A549 (cell line): ENCODE results near the gene FAAH2.
"Not testable (repeated sequence)": the region's sequence is repeated elsewhere in the genome, so short reads cannot be mapped to it uniquely, and the experiment has no call there.

Experiments used
- BHLHE40 ChIP-seq: IDR thresholded peaks from 2 replicates; pipeline ENCODE4 v1.6.1; 2012; ENCODE audit warnings: low read depth, low read length, inconsistent platforms
- HOXA7 ChIP-seq: fragments of 250-450 bp; sonication (Bioruptor Pico); IDR thresholded peaks from 2 replicates; pipeline ENCODE4 v1.5.0; 2020; ENCODE audit warnings: mild to moderate bottlenecking, moderate library complexity
- NR3C1 ChIP-seq: fragments of >200 bp; sonication (Bioruptor Twin); formaldehyde crosslinking; IDR thresholded peaks from 3 replicates; pipeline ENCODE4 v1.6.1; 2017
- RAD21 ChIP-seq, 2 experiments: fragments of >200 bp in 1 of 2; sonication (Bioruptor Twin) in 1 of 2; formaldehyde crosslinking in 1 of 2; IDR thresholded peaks in 1 of 2; conservative IDR thresholded peaks in 1 of 2; 2 replicates in 1 of 2; 3 replicates in 1 of 2; pipeline ENCODE4 v1.6.1; 2012 to 2018; ENCODE audit warnings: inconsistent platforms in 1 of 2
- TF ChIP-seq, protein P1 (sequence below): fragments of >200 bp; sonication (Bioruptor Twin); formaldehyde crosslinking; IDR thresholded peaks from 3 replicates; pipeline ENCODE4 v1.5.1; 2016

- TF ChIP-seq, protein P1, sequence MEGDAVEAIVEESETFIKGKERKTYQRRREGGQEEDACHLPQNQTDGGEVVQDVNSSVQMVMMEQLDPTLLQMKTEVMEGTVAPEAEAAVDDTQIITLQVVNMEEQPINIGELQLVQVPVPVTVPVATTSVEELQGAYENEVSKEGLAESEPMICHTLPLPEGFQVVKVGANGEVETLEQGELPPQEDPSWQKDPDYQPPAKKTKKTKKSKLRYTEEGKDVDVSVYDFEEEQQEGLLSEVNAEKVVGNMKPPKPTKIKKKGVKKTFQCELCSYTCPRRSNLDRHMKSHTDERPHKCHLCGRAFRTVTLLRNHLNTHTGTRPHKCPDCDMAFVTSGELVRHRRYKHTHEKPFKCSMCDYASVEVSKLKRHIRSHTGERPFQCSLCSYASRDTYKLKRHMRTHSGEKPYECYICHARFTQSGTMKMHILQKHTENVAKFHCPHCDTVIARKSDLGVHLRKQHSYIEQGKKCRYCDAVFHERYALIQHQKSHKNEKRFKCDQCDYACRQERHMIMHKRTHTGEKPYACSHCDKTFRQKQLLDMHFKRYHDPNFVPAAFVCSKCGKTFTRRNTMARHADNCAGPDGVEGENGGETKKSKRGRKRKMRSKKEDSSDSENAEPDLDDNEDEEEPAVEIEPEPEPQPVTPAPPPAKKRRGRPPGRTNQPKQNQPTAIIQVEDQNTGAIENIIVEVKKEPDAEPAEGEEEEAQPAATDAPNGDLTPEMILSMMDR: not testable (repeated sequence)
- not testable (repeated sequence) for TF ChIP-seq NR3C1; RAD21 (conservative IDR thresholded peaks at IDR 0.05 in 1 of 2, IDR thresholded peaks at IDR 0.05 in 1 of 2); BHLHE40; HOXA7 (CRISPR knock-in tag)
Measured at GRCh38 chrX:57295679-57296078, 9.2 kb downstream of the FAAH2 start.
